HPDE6-E6E7 (cell line): Measurements from ENCODE around the gene ECSCR.
A peak's percentile ranks its signal among the peaks of the same experiment; 100 is the strongest.
"Not testable (repeated sequence)": the region's sequence is repeated elsewhere in the genome, so short reads cannot be mapped to it uniquely, and the experiment has no call there.

Source experiments
- DNase-seq: peaks from one replicate; pipeline ENCODE4 v3.0.0; 2011; ENCODE audit warnings: missing footprints; ENCODE audit errors: extremely low spot score

Gene ECSCR

DNA sequence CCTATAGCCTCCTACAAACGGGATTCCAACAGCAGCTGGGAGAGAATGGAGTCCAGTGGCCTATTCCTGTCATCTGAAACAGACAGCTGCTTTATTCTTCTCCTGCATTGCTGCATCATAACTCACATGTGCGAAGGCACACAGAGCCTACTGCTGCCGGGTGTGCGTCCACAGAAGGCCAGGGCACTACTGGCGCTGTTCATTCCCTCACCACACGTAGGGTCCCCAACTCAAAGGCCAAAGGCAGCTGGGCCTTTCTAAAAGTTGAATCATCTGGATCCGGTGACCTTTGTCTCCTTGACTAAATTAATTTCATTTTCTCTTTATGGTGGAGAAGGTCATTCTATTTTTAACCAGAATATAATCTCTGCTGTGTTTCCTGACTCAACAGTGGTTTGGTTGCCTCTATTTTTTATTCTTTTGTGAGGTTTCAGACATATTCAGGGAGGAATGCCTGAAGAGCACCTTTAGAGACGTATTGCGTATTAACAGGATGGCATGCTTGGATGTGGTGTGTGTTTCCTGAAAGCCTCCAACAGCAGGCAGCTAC, 47.9 kb downstream of the ECSCR start:
- DNase-seq = no peak

DNA sequence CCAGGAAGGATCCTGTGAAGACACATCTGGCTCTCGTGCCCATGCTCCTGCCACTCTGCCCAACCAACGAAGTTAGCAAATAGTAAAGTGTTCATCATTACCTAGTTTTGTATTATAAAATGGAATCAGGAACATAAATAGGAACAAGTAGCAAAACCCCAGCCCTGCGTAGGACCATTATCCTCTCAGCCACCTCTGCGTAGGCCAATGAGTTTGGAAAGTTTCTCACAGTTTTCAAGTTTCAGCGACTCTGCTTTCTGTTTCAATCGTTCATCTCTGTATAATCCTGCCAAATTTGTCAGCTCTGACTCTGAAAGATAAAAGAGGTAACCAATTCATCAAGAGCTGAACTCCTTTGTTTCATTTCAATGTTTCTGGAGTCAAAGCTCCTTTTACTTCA, 48.6 kb downstream of the ECSCR start:
- no peak for DNase-seq

DNA sequence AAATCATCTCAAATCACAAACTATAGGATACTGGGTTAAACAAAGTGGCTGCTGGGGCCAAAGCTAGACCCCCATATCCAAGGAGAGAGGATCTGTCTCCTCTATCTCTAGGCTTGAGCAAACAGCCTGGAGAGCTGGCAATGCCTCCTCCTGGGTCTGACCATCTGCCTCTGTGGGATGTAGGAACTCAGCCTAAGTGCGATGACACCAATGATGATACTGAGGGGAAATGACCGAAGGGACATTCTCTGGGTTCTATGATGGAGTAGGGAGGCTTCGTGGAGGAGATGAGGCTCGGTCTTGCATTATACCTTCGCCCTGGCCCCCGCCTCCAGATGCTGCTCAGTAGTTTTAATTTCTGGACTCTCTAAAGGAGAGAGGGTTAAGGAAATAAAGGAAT, 49.4 kb downstream of the ECSCR start:
- no peak for DNase-seq

DNA sequence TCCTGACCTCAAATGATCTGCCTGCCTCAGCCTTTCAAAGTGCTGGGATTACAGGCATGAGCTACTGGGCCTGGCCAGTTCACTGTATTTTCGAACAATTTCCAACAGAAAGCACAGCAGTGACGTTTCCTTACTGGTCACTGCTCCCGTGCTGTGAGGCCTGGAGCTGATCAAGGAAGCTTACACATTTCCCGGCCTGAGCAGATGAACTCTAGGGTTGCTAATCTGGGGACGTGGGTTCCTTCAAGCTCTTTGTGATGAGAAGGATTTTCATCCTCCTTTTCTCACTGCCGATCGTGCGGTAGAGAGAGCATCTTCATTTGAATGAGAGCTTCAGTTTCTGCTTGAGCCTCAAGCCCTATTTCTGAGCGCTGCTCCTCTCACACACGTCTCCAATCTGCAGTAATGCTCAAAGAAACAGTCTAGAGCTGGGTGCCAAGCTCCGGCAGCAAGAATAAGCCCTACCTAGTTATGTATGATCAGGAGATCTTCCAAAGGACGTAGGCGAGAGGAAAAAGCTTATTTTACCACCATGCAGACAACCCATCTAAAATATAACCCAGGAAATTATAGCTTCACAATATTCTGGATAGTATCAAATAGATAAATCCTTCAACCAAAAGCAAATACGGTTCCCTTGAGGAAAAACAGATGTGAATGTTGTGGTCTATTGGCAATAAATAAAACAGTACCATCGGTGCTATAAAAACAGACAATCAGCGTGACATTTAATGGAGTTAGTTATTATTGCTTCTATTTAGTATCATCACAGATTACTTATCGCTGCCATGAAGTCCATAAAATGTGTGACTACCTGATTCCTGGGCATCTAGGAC, 51.3 kb downstream of the ECSCR start:
- no peak for DNase-seq

DNA sequence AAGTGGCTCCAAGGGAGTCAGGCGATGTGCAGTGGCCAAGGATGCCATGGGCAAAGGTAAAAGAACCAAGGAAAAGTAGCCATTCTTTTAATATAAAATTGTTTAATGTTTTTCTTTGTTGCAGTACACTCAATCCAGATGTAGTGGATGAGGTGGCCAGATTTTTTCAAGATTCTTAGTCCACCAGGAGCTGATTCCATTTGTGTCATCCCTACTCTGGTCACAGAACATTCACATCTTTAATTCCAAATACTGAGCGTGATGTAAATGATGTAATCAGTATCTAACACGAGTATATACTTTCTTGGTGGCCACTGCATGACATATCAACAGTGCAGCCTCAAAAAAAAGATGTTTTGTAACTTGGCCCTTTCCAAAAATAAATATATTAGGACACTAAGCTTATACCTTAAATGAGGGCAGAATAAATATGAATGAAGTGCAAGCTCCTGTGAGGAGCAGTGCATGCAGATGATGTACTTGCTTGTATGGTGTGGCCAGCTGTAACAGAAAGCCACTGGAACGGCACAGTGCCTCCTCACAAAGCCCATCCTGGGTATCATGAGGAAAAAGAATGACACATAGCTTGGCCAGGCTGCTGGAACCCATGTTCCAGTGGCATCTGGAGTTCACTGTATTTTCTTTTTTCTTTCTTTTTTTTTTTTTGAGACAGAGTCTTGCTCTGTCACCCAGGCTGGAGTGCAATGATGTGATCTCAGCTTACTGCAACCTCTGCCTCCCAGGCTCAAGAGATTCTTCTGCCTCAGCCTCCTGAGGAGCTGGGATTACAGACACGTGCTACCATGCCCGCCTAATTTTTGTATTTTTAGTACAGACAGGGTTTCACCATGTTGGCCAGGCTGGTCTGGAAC, 52.2 kb downstream of the ECSCR start:
- DNase-seq = no peak

DNA sequence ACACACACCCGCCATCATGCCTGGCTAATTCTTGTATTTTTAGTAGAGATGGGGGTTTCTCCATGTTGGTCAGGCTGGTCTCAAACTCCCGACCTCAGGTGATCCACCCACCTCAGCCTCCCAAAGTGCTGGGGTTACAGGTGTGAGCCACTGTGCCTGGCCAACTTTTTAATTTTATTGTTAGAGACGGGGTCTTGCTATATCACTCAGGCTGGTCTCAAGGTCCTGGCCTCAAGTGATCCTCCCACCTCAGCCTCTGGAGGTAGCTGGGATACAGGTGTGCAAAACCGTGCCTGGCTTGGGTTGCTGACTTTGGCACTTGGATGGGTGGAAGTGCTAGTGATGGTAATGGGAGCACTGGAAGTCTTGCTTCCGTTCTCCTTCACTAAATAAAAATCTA, 53.4 kb downstream of the ECSCR start:
- DNase-seq = not testable (repeated sequence)

DNA sequence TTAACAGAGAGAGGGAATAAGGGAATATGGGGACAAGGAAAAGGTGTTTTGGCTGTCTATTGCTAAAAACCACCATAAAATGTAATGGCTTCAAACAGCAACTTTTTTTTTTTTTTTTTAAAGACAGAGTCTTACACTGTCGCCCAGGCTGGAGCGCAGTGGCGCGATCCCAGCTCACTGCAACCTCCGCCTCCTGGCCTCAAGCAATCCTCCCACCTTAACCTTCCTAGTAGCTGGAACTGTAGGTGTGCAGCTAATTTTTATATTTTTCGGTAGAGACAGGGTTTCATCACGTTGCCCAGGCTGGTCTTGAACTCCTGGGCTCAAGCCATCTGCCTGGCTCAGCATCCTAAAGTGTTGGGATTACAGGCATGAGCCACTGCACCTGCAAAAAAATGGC, 54.4 kb downstream of the ECSCR start:
- DNase-seq = no peak

DNA sequence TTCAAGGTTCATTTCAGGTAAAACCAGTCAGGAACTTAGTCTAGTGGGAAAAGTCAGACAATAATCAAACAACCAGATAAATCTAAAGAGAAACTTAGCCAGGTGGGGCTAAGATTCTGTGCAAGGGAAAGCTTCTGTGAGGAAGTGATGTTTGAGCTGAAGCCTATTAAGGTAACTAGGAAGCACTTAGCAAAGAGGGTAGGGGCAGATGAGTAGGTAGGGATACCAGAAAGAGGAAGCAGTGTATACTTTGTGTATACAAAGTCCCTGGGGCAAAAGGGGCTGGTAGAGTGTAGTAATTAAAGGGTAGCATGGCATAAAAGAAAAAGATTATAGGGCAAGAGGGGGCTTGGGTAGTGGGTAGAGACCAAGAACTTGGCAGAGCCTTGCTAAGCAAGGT, 55.0 kb downstream of the ECSCR start:
- DNase-seq = no peak

DNA sequence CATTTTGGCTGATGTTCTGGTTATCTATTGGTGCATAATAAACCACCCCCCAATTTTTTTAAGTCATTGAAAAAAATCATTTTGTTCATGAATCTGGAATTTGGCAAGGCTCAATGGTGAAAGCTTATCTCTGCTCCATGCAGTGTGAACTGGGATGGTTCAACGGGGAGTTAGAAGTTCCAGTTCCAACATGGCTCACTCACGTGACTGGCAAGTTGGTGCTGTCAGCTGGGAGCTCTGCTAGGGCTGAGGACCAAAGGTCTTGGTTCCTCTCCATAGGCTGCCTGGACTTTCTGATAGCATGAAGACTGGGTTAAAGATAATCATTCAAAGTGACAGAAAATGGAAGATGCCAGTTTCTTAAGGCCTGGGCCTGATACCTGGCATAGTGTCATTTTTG, 55.6 kb downstream of the ECSCR start:
- no peak for DNase-seq

DNA sequence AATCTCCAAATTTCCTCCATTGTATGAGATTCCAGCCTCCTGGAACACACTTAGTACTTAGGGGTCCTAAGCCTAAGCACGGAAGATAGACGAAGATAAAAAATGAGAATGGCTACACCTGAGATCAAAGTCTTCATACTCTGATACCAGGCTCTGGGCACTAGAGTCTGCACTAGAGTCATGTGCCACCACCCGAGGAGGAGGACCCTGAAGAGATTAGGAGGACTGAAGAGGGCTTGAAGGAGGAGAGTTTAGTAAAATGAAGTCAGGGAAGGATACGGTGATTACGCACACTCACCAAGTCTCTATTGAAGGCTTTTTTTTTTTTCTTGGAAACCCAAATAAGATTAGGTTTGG, 58.1 kb downstream of the ECSCR start:
- no peak for DNase-seq

DNA sequence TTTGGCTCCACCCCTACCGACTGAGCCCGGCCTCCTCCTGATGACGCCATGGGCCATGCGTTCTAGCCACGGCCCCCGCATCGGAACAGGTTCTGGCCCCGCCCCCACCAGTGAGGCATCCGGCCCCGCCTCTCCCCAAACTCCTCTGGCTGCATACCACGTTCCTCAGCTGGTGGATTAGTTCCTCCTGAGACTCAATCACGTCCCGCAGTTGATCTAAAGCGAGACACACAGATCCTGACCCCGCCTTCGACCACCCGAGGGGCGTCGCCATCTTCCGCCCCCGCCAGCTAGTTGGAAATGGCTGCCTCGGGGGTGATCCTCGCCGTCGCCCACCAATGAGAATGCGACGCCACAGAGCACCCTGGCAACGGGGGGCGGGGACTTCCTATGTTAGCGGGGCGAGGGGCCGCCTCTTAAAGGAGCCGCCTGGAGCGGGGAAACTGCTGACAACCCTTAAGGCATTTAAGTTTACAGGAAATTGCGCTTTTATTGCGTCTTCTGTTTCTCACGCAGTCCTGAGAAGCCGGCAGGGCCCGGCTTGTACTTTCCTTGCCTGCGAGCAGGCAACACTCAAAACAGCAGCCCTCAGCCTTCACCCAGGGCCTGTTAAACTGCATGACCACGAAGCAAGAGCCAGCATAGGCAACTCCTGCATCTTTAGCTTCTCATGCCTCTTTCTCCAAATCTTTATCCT, 58.6 kb downstream of the ECSCR start, which contains the start of gene SPATA24:
Gene SPATA24, minus strand, starts transcription at position 303 of the 697 bp plus-strand sequence. Its CDS starts 29 bp downstream, at position 274.
- peak; percentile 97 for DNase-seq

DNA sequence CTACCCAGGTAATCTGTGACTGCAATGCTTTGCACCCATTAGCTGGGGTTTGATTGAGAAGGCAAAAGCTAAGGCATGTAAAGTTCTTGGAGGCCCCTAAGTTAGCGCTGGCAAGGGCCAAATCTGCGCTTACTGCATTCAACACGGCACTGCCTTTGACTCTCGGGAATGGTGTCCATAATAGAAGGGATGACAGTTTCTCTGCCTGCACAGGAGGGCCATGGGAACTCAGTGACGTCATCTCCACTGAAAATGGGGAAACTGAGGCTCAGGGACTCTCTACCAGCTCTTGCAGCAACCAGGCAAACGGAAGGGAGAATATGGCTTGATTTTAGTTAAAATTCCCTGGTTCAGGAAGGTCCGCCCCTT, 59.1 kb downstream of the ECSCR start:
- no peak for DNase-seq

DNA sequence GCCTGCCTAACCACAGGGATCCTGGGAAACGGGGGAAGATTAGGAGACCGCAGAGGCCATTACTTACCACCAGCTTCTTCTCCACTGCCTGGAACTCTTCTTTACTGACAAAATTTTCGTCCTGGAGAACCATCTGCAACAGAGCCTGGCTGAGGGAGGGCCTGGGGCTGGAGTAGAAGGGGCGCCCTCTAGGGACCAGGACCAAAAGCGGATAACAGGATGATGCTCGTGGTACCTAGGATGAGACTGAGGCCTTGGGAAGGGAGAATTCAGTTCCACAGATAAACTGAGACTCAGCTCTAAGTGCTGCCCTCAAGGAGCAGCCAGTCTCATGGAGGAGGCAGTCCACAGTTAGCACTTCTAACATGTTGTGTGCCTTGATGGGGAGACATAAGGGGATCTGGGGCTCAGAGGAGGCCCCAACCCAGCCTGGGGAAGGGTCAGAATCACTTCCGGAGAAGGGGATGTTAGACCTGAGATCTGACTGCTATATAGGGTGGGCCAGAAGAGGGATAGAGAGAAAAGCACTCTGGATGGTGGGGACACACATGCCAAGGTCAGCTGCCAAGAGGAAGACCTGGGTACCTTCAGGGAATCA, 59.9 kb downstream of the ECSCR start:
- no peak for DNase-seq

DNA sequence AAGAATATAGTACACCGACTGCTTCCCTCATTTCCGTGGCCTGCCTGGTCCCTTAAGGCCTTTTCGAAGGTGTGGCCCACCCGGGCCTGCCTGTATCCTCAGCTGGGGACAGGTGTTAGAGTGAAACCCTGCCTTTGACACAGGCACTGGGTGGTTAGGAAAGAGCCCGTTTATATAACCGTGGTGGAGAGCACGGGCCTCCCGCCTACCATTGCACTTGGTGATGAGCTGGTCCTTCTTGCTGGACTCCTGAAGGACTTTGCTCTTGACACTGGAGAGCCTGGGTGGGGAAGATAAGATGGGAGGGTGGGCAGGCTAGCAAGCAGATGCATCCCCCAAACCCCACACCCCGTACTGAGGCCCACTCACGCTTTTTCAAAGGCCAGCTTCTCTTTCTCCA, 61.0 kb downstream of the ECSCR start:
- DNase-seq = no peak

DNA sequence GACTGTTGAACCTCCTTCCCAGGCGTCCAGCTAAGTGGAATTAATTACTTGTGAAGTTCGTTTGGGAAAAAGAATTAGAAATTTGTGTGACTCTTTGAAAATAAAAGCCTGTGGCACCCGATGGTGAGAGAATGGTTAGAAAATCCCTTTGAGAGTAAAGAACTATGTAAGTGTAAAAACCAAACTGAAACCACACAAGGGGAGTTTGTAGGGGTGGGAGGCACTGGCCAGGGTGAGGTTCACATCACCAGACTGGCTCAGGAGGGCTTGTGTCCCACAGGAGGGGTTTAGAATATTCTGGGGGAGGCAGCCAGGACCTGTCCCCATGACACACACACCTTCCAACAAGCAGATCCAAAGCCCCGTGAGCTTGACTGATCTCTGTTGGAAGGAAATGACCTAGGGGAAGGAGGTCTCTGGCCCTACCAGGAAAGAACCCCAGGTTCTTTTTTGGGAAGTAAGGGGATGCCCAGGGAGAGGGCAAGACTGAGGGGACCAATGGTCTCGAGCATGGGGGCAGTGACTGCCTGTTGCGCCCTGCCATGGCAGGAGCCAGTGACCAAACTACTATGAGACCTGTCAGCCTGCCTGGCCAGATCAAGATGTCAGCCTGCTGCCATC, 62.9 kb downstream of the ECSCR start:
- no peak for DNase-seq
